SK-N-SH (cell line): Measurements from ENCODE around the gene ANKMY1. TPM values are rescaled to one million over a fixed set of nuclear protein-coding genes. Genes with fewer than 3 reads are reported as not detected.

Experiments
- CTCF ChIA-PET: fragments of 300-600, 350-600 bp; formaldehyde crosslinking; extraction: SDS; loops from one replicate; lab custom pipeline; 2021; lab: Yijun Ruan, JAX
- POLR2A ChIA-PET: fragments of 350-600 bp; sonication (Branson Sonifier 250); formaldehyde crosslinking; extraction: SDS; loops from one replicate; lab custom pipeline; 2020; ENCODE audit warnings: antibody characterized with exemption, inconsistent platforms; lab: Yijun Ruan, JAX
- DNase-seq: peaks from one replicate; pipeline ENCODE4 v3.0.0; 2012
- H2AFZ ChIP-seq: fragments of 200-600 bp; sonication (generic); 2 replicates; pipeline ENCODE4 v1.8.1; 2016; ENCODE audit warnings: antibody characterized with exemption, mild to moderate bottlenecking, low read depth
- H3F3A ChIP-seq: fragments of 200-600 bp; sonication (generic); replicated peaks from 2 replicates; pipeline ENCODE3; 2016; ENCODE audit warnings: antibody characterized with exemption, mild to moderate bottlenecking; ENCODE audit not compliant: insufficient read depth
- H3K27ac ChIP-seq, 2 experiments: fragments of 200-500 bp in 1 of 2; fragments of 200-600 bp in 1 of 2; sonication (Bioruptor generic) in 1 of 2; sonication (generic), shearing (Covaris generic) in 1 of 2; 2 replicates each; pipeline versions ENCODE4 v1.5.1 to v1.6.1; 2014 to 2016; ENCODE audit warnings: low read depth in 2 of 2, inconsistent platforms in 1 of 2, low read length in 1 of 2, mild to moderate bottlenecking in 1 of 2, mixed read lengths in 1 of 2
- H3K27me3 ChIP-seq: fragments of 200-600 bp; sonication (generic), shearing (Covaris generic); 2 replicates; pipeline ENCODE4 v1.6.1; 2016; ENCODE audit warnings: mixed run types; ENCODE audit not compliant: insufficient read depth
- H3K36me3 ChIP-seq, 2 experiments: fragments of 200-500 bp in 1 of 2; fragments of 200-600 bp in 1 of 2; sonication (Bioruptor generic) in 1 of 2; sonication (generic) in 1 of 2; replicated peaks in 1 of 2; 2 replicates each; pipeline versions ENCODE3 to v1.5.1; 2014 to 2016; ENCODE audit warnings: low read length in 1 of 2, mild to moderate bottlenecking in 1 of 2; ENCODE audit not compliant: insufficient read depth in 2 of 2, control insufficient read depth in 1 of 2
- H3K4me1 ChIP-seq, 2 experiments: fragments of 200-500 bp in 1 of 2; fragments of 200-600 bp in 1 of 2; sonication (Bioruptor generic) in 1 of 2; sonication (generic), shearing (Covaris generic) in 1 of 2; 2 replicates each; pipeline versions ENCODE4 v1.5.1 to v1.6.1; 2014 to 2016; ENCODE audit warnings: low read depth in 1 of 2, low read length in 1 of 2, mixed run types in 1 of 2; ENCODE audit not compliant: insufficient read depth in 2 of 2, control insufficient read depth in 1 of 2
- H3K4me2 ChIP-seq: fragments of 200-600 bp; sonication (generic), shearing (Covaris generic); 2 replicates; pipeline ENCODE4 v1.6.1; 2017; ENCODE audit warnings: mixed run types
- H3K4me3 ChIP-seq, 2 experiments: fragments of 200-500 bp in 1 of 2; fragments of 200-600 bp in 1 of 2; sonication (Bioruptor generic) in 1 of 2; sonication (generic), shearing (Covaris generic) in 1 of 2; 2 replicates each; pipeline versions ENCODE4 v1.5.1 to v1.8.1; 2014 to 2016; ENCODE audit warnings: low read depth in 2 of 2, inconsistent platforms in 1 of 2, low read length in 1 of 2, mild to moderate bottlenecking in 1 of 2, mixed read lengths in 1 of 2, moderate library complexity in 1 of 2
- H3K79me2 ChIP-seq: fragments of 200-600 bp; sonication (generic); 2 replicates; pipeline ENCODE4 v1.8.1; 2017; ENCODE audit warnings: mild to moderate bottlenecking; ENCODE audit not compliant: insufficient read depth
- H3K9ac ChIP-seq: fragments of 200-600 bp; sonication (generic); 2 replicates; pipeline ENCODE4 v1.6.1; 2017; ENCODE audit warnings: mixed run types
- H3K9me2 ChIP-seq: fragments of 200-600 bp; sonication (generic); 2 replicates; pipeline ENCODE4 v1.6.1; 2017; ENCODE audit warnings: mixed run types
- H3K9me3 ChIP-seq: fragments of 200-600 bp; sonication (generic); 2 replicates; pipeline ENCODE4 v1.6.1; 2017; ENCODE audit warnings: mixed run types, mild to moderate bottlenecking, moderate library complexity
- H4K20me1 ChIP-seq: fragments of 200-600 bp; sonication (generic); 2 replicates; pipeline ENCODE4 v1.6.1; 2017; ENCODE audit warnings: mild to moderate bottlenecking, mixed run types; ENCODE audit not compliant: insufficient read depth
- EP300 ChIP-seq, 2 experiments: IDR thresholded peaks; 2 replicates each; pipeline versions ENCODE4 v1.4.0 to v1.6.1; 2012; ENCODE audit warnings: borderline replicate concordance in 1 of 2, low read depth in 1 of 2, low read length in 1 of 2
- FOSL2 ChIP-seq: IDR thresholded peaks from 2 replicates; pipeline ENCODE4 v1.4.0; 2012; ENCODE audit warnings: low read depth, mild to moderate bottlenecking, moderate library complexity, borderline replicate concordance
- GATA2 ChIP-seq: sonication (generic); formaldehyde crosslinking; IDR thresholded peaks from 2 replicates; pipeline ENCODE4 v1.5.0; 2020; ENCODE audit warnings: mild to moderate bottlenecking, missing genetic modification reagents
- RCOR1 ChIP-seq: fragments of 150-350 bp; IDR thresholded peaks from 2 replicates; pipeline ENCODE4 v1.6.1; 2017; ENCODE audit warnings: antibody characterized with exemption, low read length
- RFX5 ChIP-seq: IDR thresholded peaks from 2 replicates; pipeline ENCODE4 v1.6.1; 2012; ENCODE audit warnings: mild to moderate bottlenecking, improper control_type of control experiment, low read length
- USF1 ChIP-seq: IDR thresholded peaks from 2 replicates; pipeline ENCODE4 v1.4.0; 2012; ENCODE audit warnings: low read depth, borderline replicate concordance
- WGBS: methylation state at CpG from one replicate; pipeline ENCODE4 v1.1.6; 2017; ENCODE audit warnings: low lambda C conversion rate; 5-methylcytosine and 5-hydroxymethylcytosine counted together
- polyA plus RNA-seq, 3 experiments: library from polyadenylated mRNA; depleted of rRNA; stranded (reverse); fragments of >200 nt; gene quantifications; 2 replicates each; pipeline ENCODE4 v1.2.3, GENCODE V29; 2012
- small RNA-seq, 7 experiments: library from RNA; depleted of rRNA; stranded (forward); fragments of <200 nt; gene quantifications; one replicate each; pipeline ENCODE3, GENCODE V24; 2012

ANKMY1 gene
- polyA plus RNA-seq, 1 of the 3 experiments (the other 2 are of a cell fraction), result 12.1 TPM

GRCh38 chr2:240430595-240430994 is 127.2 kb downstream of the ANKMY1 start:
- Histone ChIP-seq H2AFZ (no peak overlapping the region), H3K9me2 (no peaks in the 10 kb centered on the region), H3F3A (peaks cover 4% of the 10 kb centered on the region), H3K9me3 (no peaks in the 10 kb centered on the region), H3K27me3 (peaks cover 6% of the 10 kb centered on the region), H3K4me3 (no peak overlapping the region), H3K4me1 (peaks cover 4 to 14% of the 10 kb centered on the region in 2 experiments; a peak in 2 of 4 replicates), H4K20me1 (no peaks in the 10 kb centered on the region), H3K9ac (no peak overlapping the region), H3K27ac (no peak overlapping the region), H3K79me2 (no peaks in the 10 kb centered on the region), H3K4me2 (no peak overlapping the region), H3K36me3 (no peaks in the 10 kb centered on the region)
- ChIA-PET POLR2A (no interaction called here), CTCF (interaction anchor here (1.3 to 1.5 kb wide), 2 partner anchors 174 to 280 kb away, joined by 4 to 5 read pairs; no protein-coding TSS in a partner anchor)
- DNase-seq, result no peak
- TF ChIP-seq RFX5 (no peak), USF1 (no peak)
- 87% methylated on average over 3 of the region's 5 CpGs for WGBS

GRCh38 chr2:240429872-240430491 is 127.8 kb downstream of the ANKMY1 start:
- Histone ChIP-seq H3F3A (peaks cover 4% of the 10 kb centered on the region), H3K27me3 (peaks cover 6% of the 10 kb centered on the region), H3K4me3 (no peak overlapping the region), H3K9ac (no peak overlapping the region), H3K4me2 (no peak overlapping the region), H2AFZ (no peak overlapping the region), H3K9me3 (no peaks in the 10 kb centered on the region), H3K36me3 (no peaks in the 10 kb centered on the region), H3K79me2 (no peaks in the 10 kb centered on the region), H3K4me1 (peaks cover 4 to 14% of the 10 kb centered on the region in 2 experiments; a peak in 2 of 4 replicates), H4K20me1 (no peaks in the 10 kb centered on the region), H3K9me2 (no peaks in the 10 kb centered on the region), H3K27ac (no peak overlapping the region)
- TF ChIP-seq RCOR1 (no peak), EP300 (IDR thresholded peaks at IDR 0.05; ENCODE audit: borderline replicate concordance in 1 of 2, low read depth in 1 of 2, low read length in 1 of 2) (no peak), FOSL2 (no peak), GATA2 (CRISPR knock-in tag) (no peak)
- POLR2A ChIA-PET, result no interaction called here
- 86% methylated on average over 8 of the region's 14 CpGs for WGBS
- no peak for DNase-seq
- CTCF ChIA-PET, result no interaction called here

Small RNA genes lying within 50 kb of the gene (small RNA-seq; reads per million reads assigned to genes)
- 24.9 to 365 (median 164) reads per million in 7 experiments for gene MIR149

Other genes with a start within 250 kb of the ANKMY1 start
- 49.0 and 65.5 TPM in 2 replicates for gene GPC1, start 122.3 kb downstream of the ANKMY1 start, polyA plus RNA-seq (2012; rRNA removed)
- gene DUSP28, start 2.4 kb upstream of the ANKMY1 start, polyA plus RNA-seq (2012; rRNA removed), result 4.1 and 6.4 TPM in 2 replicates
- 13.3 and 14.3 TPM in 2 replicates for gene RNPEPL1, start 10.5 kb upstream of the ANKMY1 start, polyA plus RNA-seq (2012; rRNA removed)
- gene CAPN10, start 28.7 kb upstream of the ANKMY1 start, polyA plus RNA-seq (2012; rRNA removed), result 24.0 and 28.1 TPM in 2 replicates
- 1.2 and 1.3 TPM in 2 replicates for gene GPR35, start 67.5 kb upstream of the ANKMY1 start, polyA plus RNA-seq (2012; rRNA removed)
- gene AQP12B, start 124.9 kb upstream of the ANKMY1 start, polyA plus RNA-seq (2012; rRNA removed), result not detected in 2 replicates
- not detected in 2 replicates for gene AQP12A, start 133.9 kb upstream of the ANKMY1 start, polyA plus RNA-seq (2012; rRNA removed)